Mesothelial cell of epicardium (in vitro differentiated cells): ENCODE results near the gene TMCO4. TPM values are rescaled to one million over a fixed set of nuclear protein-coding genes. Genes with fewer than 3 reads are reported as not detected.

Source experiments
- DNase-seq, 2 experiments: peaks; one replicate each; pipeline ENCODE4 v3.0.0; 2021; ENCODE audit warnings: low spot score in 2 of 2; ENCODE audit not compliant: unreplicated experiment in 2 of 2
- H3K27ac Mint-ChIP-seq: 2 replicates; pipeline ENCODE4 v1.8.0; 2021; ENCODE audit warnings: mixed read lengths
- H3K27me3 Mint-ChIP-seq: 2 replicates; pipeline ENCODE4 v1.8.0; 2021; ENCODE audit warnings: low read depth, mixed read lengths
- H3K36me3 Mint-ChIP-seq: 2 replicates; pipeline ENCODE4 v1.8.0; 2021; ENCODE audit warnings: mixed read lengths
- H3K4me1 Mint-ChIP-seq: 2 replicates; pipeline ENCODE4 v1.8.0; 2021; ENCODE audit warnings: mixed read lengths
- H3K4me3 Mint-ChIP-seq: 2 replicates; pipeline ENCODE4 v1.8.0; 2021; ENCODE audit warnings: mild to moderate bottlenecking, moderate library complexity, mixed read lengths
- H3K9me3 Mint-ChIP-seq: 2 replicates; pipeline ENCODE4 v1.8.0; 2021; ENCODE audit warnings: mixed read lengths
- total RNA-seq: library from RNA; stranded (reverse); gene quantifications from 3 replicates; pipeline ENCODE4 v1.2.1, GENCODE V29; 2021
- TF ChIP-seq, protein P1 (sequence below): fragments of 200-600 bp; sonication (generic); IDR thresholded peaks from one replicate; pipeline ENCODE4 v1.5.0; 2021; ENCODE audit warnings: antibody characterized with exemption; ENCODE audit not compliant: unreplicated experiment

The TMCO4 gene
- total RNA-seq, 1 donor from 2014 or later, result 21.4 TPM

DNA sequence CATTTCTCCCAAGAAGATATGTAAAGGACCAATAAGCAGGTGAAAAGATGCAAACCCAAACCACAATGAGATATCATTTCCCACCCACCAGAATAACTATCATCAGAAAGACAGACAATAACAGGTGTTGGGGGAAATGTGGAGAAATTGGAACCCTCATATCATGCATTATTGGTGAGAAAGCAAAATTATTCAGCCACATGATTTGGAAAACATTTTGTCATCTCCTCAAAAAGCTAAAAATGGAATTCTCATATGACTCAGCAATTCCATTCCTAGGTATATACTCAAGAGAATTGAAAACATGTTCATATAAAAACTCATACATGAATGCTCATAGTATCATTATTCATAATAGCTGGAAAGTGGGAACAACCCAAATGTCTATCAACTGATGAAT is 40.5 kb upstream of the TMCO4 start:
- Mint-ChIP-seq H3K36me3 (no peaks in the 10 kb centered on the region), H3K27ac (no peak overlapping the region), H3K4me1 (peaks cover 7% of the 10 kb centered on the region), H3K9me3 (no peaks in the 10 kb centered on the region), H3K27me3 (peaks cover 20% of the 10 kb centered on the region), H3K4me3 (no peak overlapping the region)
- DNase-seq, result no peak
- TF ChIP-seq, protein P1, sequence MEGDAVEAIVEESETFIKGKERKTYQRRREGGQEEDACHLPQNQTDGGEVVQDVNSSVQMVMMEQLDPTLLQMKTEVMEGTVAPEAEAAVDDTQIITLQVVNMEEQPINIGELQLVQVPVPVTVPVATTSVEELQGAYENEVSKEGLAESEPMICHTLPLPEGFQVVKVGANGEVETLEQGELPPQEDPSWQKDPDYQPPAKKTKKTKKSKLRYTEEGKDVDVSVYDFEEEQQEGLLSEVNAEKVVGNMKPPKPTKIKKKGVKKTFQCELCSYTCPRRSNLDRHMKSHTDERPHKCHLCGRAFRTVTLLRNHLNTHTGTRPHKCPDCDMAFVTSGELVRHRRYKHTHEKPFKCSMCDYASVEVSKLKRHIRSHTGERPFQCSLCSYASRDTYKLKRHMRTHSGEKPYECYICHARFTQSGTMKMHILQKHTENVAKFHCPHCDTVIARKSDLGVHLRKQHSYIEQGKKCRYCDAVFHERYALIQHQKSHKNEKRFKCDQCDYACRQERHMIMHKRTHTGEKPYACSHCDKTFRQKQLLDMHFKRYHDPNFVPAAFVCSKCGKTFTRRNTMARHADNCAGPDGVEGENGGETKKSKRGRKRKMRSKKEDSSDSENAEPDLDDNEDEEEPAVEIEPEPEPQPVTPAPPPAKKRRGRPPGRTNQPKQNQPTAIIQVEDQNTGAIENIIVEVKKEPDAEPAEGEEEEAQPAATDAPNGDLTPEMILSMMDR, result no peak

- Mint-ChIP-seq H3K36me3 (no peaks in the 10 kb centered on the region), H3K4me1 (no peaks in the 10 kb centered on the region), H3K27ac (no peak overlapping the region), H3K9me3 (no peaks in the 10 kb centered on the region), H3K4me3 (no peak overlapping the region), H3K27me3 (peaks cover 26% of the 10 kb centered on the region)
- TF ChIP-seq, protein P1, result no peak
- no peak for DNase-seq
These were observed 38.1 kb upstream of the TMCO4 start for GRCh38 chr1:19837866-19838265.

GRCh38 chr1:19835578-19835977 is 35.9 kb upstream of the TMCO4 start:
- peaks cover 12% of the 10 kb centered on the region for H3K9me3 Mint-ChIP-seq
- peaks cover 30% of the 10 kb centered on the region for H3K27me3 Mint-ChIP-seq
- DNase-seq, result no peak

DNA sequence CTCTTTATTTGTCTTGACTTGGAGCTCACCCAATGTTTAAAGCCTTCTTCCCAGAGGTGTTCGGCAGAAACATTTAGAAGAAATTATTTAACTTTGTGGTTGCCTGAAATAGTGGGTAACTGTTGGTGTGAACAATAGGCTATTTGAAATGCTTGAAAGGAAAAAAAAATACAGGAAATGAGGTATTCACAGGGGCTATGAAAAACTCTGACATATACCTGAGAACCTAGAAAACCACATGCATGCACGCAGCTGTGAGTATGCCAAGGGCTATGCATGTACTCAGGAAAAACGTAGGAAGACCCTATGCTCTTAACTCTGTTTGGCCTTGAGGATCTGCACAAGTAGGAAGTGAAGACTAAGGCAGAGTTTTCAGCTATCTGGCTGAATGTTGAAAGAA is 31.7 kb upstream of the TMCO4 start:
- no peaks in the 10 kb centered on the region for H3K4me1 Mint-ChIP-seq
- TF ChIP-seq, protein P1, result no peak
- H3K4me3 Mint-ChIP-seq, result no peak overlapping the region
- H3K27ac Mint-ChIP-seq, result no peak overlapping the region
- H3K27me3 Mint-ChIP-seq, result peaks cover 22% of the 10 kb centered on the region
- H3K36me3 Mint-ChIP-seq, result no peaks in the 10 kb centered on the region
- DNase-seq, result no peak
- H3K9me3 Mint-ChIP-seq, result peaks cover 28% of the 10 kb centered on the region

More at GRCh38 chr1:19835578-19835977, 35.9 kb upstream of the TMCO4 start:
- Mint-ChIP-seq H3K36me3 (no peaks in the 10 kb centered on the region), H3K27ac (no peak overlapping the region), H3K4me3 (no peak overlapping the region), H3K4me1 (no peaks in the 10 kb centered on the region)
- TF ChIP-seq, protein P1, result no peak

DNA sequence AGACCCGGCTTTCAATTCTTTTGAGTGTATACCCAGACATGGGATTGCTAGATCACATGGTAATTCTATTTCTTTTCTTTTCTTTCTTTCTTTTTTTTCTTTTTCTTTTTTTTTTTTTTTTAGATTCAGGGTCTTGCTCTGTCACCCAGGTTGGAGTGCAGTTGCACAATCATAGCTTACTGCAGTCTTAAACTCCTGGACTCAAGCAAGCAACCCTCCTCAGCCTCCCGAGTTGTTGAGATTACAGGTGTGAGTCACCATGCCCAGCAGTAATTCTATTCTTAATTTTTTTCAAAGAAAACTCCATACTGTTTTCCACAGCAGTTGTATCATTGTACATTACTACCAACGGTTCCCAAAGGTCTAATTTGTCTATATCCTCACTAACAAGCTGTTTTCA is 28.8 kb upstream of the TMCO4 start:
- TF ChIP-seq, protein P1, result no peak
- Mint-ChIP-seq H3K4me3 (no peak overlapping the region), H3K4me1 (no peaks in the 10 kb centered on the region), H3K9me3 (peaks cover 28% of the 10 kb centered on the region), H3K27me3 (peaks cover 20% of the 10 kb centered on the region), H3K27ac (no peak overlapping the region), H3K36me3 (no peaks in the 10 kb centered on the region)
- DNase-seq, result no peak

- H3K9me3 Mint-ChIP-seq, result peaks cover 15% of the 10 kb centered on the region
- H3K27ac Mint-ChIP-seq, result no peak overlapping the region
- H3K4me3 Mint-ChIP-seq, result no peak overlapping the region
- no peaks in the 10 kb centered on the region for H3K36me3 Mint-ChIP-seq
- no peaks in the 10 kb centered on the region for H3K4me1 Mint-ChIP-seq
- no peak for DNase-seq
- peaks cover 13% of the 10 kb centered on the region for H3K27me3 Mint-ChIP-seq
- TF ChIP-seq, protein P1, result no peak
These were observed 25.6 kb upstream of the TMCO4 start for GRCh38 chr1:19825298-19825697.
